ENCODE data around the gene PLCL1.

- TF ChIP-seq POLR2AphosphoS5 (IDR thresholded peaks at IDR 0.05) (no peak), CTCF (IDR thresholded peaks at IDR 0.05) (no peak), POLR2A (IDR thresholded peaks at IDR 0.05) (no peak), EP300 (IDR thresholded peaks at IDR 0.05) (no peak)
These were observed 313.1 kb downstream of the PLCL1 start for GRCh38 chr2:198117406-198118041.
